Vagina (tissue), 2 donors: ENCODE results near the gene BEST1.

Experiments used
- CTCF ChIP-seq, 3 experiments: fragments of 450-650 bp in 2 of 3; fragments of 200-600 bp in 1 of 3; sonication (generic) in 1 of 3; IDR thresholded peaks; one replicate each; pipeline ENCODE4 v1.5.1; 2017 to 2019; ENCODE audit warnings: antibody characterized with exemption in 3 of 3, mild to moderate bottlenecking in 2 of 3, moderate library complexity in 2 of 3
- POLR2A ChIP-seq, 2 donors: fragments of 450-650 bp; IDR thresholded peaks; one replicate each; pipeline ENCODE4 v1.6.1; 2017; ENCODE audit warnings: antibody characterized with exemption in 2 of 2, mild to moderate bottlenecking in 2 of 2, moderate library complexity in 2 of 2

DNA sequence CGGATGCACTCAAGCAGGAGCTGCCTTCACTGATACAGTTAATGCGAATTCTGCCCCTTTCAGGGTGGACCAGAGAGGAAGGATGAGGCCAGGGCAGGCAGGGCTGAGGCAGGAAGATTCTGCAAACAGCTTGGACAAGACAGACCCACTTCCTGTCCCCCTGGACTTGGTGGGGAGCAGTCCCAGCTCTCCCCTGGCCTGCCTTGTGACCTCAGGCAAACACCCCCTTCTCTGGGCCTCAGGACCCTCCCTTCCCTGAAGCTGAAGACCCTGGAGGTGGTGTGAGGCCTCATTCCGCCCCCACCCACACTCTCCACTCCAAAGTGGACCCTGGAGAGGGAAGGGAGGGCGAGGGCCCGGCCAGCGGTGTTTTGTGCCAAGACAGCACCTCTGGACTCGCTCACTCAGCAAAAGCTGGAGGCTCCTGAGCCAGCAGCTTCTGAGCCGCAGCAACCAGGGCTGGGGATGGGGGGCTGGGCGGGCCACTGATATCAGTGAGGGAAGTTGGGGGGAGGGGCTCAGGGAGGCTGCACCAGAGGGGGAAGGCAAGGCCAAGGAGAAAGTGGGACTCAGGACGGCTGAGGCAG is 41.3 kb upstream of the BEST1 start:
- TF ChIP-seq CTCF (IDR thresholded peaks at IDR 0.05) (no peak), POLR2A (IDR thresholded peaks at IDR 0.05) (no peak)
